Kidney (tissue), 14 donors: Measurements from ENCODE around the gene TUBB8. TPM values are rescaled to one million over a fixed set of nuclear protein-coding genes. Genes with fewer than 3 reads are reported as not detected.
"Not testable (repeated sequence)": the region's sequence is repeated elsewhere in the genome, so short reads cannot be mapped to it uniquely, and the experiment has no call there.

Experiments used
- DNase-seq, 5 donors: peaks; one replicate each; pipeline ENCODE4 v3.0.0-alpha.2; 2013 to 2020
- FAIRE-seq: peaks from 2 replicates; lab custom pipeline; 2012; peaks lifted over from hg19 to GRCh38; lab: Jason Lieb, UNC
- H3K27ac ChIP-seq, 2 donors: one replicate each; pipeline ENCODE4 v1.7.0; 2013; ENCODE audit warnings: low read depth in 2 of 2, low read length in 2 of 2, inconsistent platforms in 1 of 2
- H3K27me3 ChIP-seq: one replicate; pipeline ENCODE4 v1.7.1; 2013; ENCODE audit warnings: low read length, inconsistent platforms; ENCODE audit not compliant: control insufficient read depth, insufficient read depth
- H3K36me3 ChIP-seq, 3 donors: one replicate each; pipeline versions ENCODE4 v1.7.0 to v1.7.1; 2013; ENCODE audit warnings: low read length in 3 of 3, control low read depth in 1 of 3, inconsistent platforms in 1 of 3; ENCODE audit not compliant: insufficient read depth in 3 of 3, control insufficient read depth in 2 of 3
- H3K4me1 ChIP-seq, 3 donors: one replicate each; pipeline versions ENCODE4 v1.7.0 to v1.7.1; 2013; ENCODE audit warnings: low read length in 3 of 3, inconsistent platforms in 1 of 3, low read depth in 1 of 3; ENCODE audit not compliant: control insufficient read depth in 2 of 3, insufficient read depth in 2 of 3
- H3K4me3 ChIP-seq, 3 donors: one replicate each; pipeline versions ENCODE4 v1.7.0 to v1.8.1; 2013; ENCODE audit warnings: low read length in 3 of 3, control low read depth in 1 of 3, inconsistent platforms in 1 of 3
- H3K9ac ChIP-seq, 3 donors: one replicate each; pipeline versions ENCODE4 v1.7.0 to v1.7.1; 2013; ENCODE audit warnings: low read length in 3 of 3, control low read depth in 1 of 3, inconsistent platforms in 1 of 3
- H3K9me3 ChIP-seq, 3 donors: one replicate each; pipeline versions ENCODE4 v1.7.0 to v1.7.1; 2013; ENCODE audit warnings: low read length in 3 of 3, control low read depth in 1 of 3, inconsistent platforms in 1 of 3; ENCODE audit not compliant: control insufficient read depth in 2 of 3, insufficient read depth in 1 of 3
- intact Hi-C: fragments of 100-400 bp; cut with DNase I; formaldehyde crosslinking; loops from one replicate; pipeline ENCODE4 v1.11.1; 2022
- polyA plus RNA-seq: library from polyadenylated mRNA; stranded (reverse); fragments of 350-450 nt; fragmentation: Illumina TruSeq; extraction: RNeasy Lipid Tissue Mini Kit (QIAGEN cat#74804); gene quantifications from one replicate; pipeline ENCODE4 v1.2.3, GENCODE V29; 2014; ENCODE audit warnings: low read depth, low replicate concordance; ENCODE audit not compliant: insufficient read depth
- total RNA-seq: library from RNA; stranded (reverse); fragmentation: NEBNext Ultra II Directional; extraction: Animal tissue kit (Norgen Biotek cat#: 25700); gene quantifications from one replicate; pipeline ENCODE4 v1.2.1, GENCODE V29; 2021
- TF ChIP-seq, protein P1 (sequence below): IDR thresholded peaks from 3 replicates; pipeline ENCODE4 v1.5.1; 2012; ENCODE audit warnings: mild to moderate bottlenecking, moderate library complexity, borderline replicate concordance; ENCODE audit not compliant: insufficient read depth; ENCODE audit errors: extremely low read depth
- donor health status: control.
- donor health status: control.
- donor health status: control.
- donor health status: control.
- donor health status: control.
- donor health status: DM: yes; HTN: yes; CAD: no.
- donor health status: Normal renal cell carcinoma (clear cell type).

TUBB8 gene
- total and polyA plus RNA-seq, 2 donors from 2014 or later = not detected

DNA sequence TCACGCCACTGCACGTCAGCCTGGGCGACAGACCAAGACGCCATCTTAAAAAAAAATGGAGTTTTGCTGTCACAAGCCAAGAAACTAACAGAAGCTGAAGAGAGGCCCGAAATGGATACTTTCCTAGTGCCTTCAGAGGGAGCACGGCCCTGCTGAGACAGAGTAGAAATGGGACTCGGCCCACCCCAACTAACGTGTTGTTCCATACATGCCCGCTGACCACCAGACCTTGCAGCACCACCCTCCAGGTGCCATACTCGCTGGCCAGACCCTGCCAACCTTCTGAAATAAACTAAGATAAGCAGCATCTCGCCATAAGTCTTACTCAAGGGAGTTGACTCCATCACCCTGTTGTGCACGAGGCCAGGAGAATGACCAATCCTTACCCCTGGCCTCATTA is 29.5 kb upstream of the TUBB8 start:
- Histone ChIP-seq H3K36me3 (no peaks in the 10 kb centered on the region), H3K9ac (no peak overlapping the region), H3K4me3 (no peak overlapping the region), H3K9me3 (no peaks in the 10 kb centered on the region), H3K27ac (no peak overlapping the region), H3K4me1 (no peaks in the 10 kb centered on the region), H3K27me3 (no peaks in the 10 kb centered on the region)
- TF ChIP-seq, protein P1, sequence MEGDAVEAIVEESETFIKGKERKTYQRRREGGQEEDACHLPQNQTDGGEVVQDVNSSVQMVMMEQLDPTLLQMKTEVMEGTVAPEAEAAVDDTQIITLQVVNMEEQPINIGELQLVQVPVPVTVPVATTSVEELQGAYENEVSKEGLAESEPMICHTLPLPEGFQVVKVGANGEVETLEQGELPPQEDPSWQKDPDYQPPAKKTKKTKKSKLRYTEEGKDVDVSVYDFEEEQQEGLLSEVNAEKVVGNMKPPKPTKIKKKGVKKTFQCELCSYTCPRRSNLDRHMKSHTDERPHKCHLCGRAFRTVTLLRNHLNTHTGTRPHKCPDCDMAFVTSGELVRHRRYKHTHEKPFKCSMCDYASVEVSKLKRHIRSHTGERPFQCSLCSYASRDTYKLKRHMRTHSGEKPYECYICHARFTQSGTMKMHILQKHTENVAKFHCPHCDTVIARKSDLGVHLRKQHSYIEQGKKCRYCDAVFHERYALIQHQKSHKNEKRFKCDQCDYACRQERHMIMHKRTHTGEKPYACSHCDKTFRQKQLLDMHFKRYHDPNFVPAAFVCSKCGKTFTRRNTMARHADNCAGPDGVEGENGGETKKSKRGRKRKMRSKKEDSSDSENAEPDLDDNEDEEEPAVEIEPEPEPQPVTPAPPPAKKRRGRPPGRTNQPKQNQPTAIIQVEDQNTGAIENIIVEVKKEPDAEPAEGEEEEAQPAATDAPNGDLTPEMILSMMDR = no peak
- FAIRE-seq = no peak
- no peak for DNase-seq
- intact Hi-C loops = no loop called here

DNA sequence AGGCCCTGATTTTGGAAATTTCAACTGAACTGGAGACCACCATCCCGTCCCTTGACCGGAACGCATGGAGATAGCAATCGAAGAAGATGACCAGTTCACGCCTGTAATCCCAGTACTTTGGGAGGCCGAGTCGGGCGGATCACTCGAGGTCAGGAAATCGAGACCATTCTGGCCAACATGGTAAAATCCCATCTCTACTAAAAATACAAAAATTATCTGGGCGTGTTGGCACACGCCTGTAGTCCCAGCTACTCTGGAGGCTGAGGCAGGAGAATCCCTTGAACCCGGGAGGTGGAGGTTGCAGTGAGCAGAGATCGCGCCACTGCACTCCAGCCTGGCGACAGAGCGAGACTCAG is 25.1 kb upstream of the TUBB8 start:
- intact Hi-C loops, DNase-seq, H3K27me3 ChIP-seq, H3K36me3 ChIP-seq, H3K9me3 ChIP-seq, H3K27ac ChIP-seq, H3K4me1 ChIP-seq, H3K9ac ChIP-seq, FAIRE-seq: not testable (repeated sequence)
- peak overlapping the region in 1 of 3 donors; percentile 53 for H3K4me3 ChIP-seq

DNA sequence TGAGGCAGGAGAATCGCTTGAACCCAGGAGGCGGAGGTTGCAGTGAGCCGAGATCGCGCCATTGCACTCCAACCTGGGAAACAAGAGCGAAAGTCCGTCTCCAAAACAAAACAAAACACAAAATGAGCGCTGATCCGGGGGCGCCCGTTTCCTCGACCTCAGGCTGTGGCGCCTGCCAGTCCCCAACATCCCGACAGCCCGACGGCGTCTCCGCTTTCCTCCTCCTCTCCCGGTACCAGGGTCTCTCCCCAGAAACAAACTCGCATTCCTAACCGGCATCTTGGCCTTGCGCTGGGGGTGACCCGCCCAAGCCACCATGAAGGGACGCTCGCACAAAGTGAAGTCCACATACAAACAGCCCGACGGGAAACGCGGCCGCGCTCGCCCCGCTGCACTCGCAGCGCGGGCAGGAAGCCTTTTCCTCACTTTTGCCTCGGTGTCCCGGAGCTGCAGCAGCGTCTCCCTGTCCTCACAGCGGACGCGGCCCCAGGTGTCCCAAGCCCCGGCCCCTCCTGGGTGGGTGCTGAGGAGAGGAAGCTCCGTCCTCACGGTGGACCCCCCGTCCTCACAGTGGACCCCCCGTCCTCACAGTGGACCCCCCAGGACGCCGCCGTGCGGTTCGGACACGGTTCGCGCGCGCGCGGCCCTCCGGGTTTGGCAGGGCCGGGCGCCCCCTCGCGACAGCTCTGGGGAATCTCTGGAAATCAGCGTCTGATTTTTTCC is 24.6 kb upstream of the TUBB8 start:
- H3K9ac ChIP-seq, H3K9me3 ChIP-seq, H3K36me3 ChIP-seq, FAIRE-seq, H3K4me1 ChIP-seq, intact Hi-C loops, H3K27ac ChIP-seq, H3K27me3 ChIP-seq: not testable (repeated sequence)
- TF ChIP-seq, protein P1 = peak; percentile 51
- peak; percentile 65 to 82 (median 77) for DNase-seq
- peak overlapping the region; percentile 34 to 53 (median 50) for H3K4me3 ChIP-seq

DNA sequence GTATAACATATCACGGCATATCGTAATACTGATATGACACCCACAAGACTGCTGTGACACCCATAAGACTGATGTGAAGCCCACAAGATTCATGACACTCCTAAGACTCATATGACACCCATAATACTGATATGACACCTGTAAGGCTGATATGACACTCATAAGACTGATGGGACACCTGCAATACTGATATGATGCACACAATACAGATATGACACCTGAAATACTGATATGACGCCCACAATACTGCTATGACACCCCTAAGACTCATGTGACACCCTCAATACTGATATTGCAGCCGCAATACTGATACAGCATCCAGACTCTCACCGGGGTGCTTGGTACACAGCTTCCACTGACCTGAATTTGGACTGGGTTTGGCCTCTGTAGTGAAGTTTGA is 19.1 kb upstream of the TUBB8 start:
- H3K9ac ChIP-seq, H3K4me1 ChIP-seq, H3K9me3 ChIP-seq, H3K27me3 ChIP-seq, H3K4me3 ChIP-seq, H3K27ac ChIP-seq, DNase-seq, intact Hi-C loops, H3K36me3 ChIP-seq, FAIRE-seq: not testable (repeated sequence)

DNA sequence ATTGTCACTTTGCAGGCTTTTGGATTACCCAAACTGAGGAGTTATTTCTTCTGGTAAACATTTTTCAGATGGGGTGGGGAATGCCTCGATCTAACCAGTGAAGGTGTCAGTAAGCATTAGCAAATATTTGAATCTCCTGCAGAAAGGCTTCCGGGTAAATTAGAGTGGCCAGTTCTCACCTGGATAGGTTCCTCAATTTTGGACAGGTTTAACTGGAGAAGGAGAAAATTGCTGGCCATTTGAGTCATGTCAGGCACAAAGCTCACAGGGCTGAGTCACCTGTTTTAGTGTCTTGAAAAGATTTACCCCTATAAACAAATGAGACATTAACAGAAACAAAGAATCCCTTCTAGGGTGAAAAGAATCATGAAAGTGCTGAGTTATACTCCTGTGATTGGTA is 830 bp upstream of the TUBB8 start:
- H3K27me3 ChIP-seq, intact Hi-C loops, H3K9ac ChIP-seq, H3K4me1 ChIP-seq, FAIRE-seq, H3K9me3 ChIP-seq, DNase-seq, H3K36me3 ChIP-seq, H3K27ac ChIP-seq, H3K4me3 ChIP-seq: not testable (repeated sequence)

DNA sequence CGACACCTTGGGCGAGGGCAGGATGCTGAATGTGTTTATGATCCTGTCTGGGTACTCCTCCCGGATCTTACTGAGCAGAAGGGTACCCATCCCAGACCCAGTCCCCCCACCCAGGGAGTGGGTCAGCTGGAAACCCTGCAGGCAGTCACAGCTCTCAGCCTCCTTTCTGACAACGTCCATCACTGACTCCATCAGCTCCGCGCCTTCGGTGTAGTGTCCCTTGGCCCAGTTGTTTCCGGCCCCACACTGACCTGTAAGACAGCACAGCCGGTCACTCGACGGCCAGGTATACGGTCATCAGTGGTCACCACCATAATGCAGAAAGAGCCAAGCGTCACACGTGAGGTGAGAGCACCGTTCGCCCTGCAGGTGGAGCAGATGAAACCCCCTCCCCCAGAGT is 1.2 kb downstream of the TUBB8 start:
- H3K9ac ChIP-seq, H3K4me3 ChIP-seq, H3K36me3 ChIP-seq, H3K4me1 ChIP-seq, H3K9me3 ChIP-seq, H3K27me3 ChIP-seq, intact Hi-C loops, H3K27ac ChIP-seq, FAIRE-seq: not testable (repeated sequence)
- DNase-seq = peak in 1 of 5 donors; percentile 28

DNA sequence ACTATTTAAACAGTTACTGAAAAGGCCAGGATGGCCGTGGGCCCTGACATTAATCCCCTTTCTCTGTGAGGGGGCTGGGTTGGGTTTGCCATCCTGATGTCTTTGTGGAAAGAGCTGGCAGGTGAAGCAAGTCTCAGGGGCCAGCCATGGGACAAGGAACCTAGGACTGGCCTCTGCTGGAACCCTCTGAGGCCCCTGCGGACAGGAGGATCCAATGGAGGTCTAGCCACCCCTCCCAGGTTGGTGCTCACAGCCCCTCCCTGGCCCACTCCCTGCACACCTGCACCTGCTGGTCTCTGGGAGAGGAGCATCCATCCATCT is 35.8 kb downstream of the TUBB8 start:
- H3K4me3 ChIP-seq, H3K9me3 ChIP-seq, H3K27ac ChIP-seq, H3K36me3 ChIP-seq, H3K9ac ChIP-seq, FAIRE-seq, H3K4me1 ChIP-seq, DNase-seq, intact Hi-C loops, H3K27me3 ChIP-seq: not testable (repeated sequence)
